ENCODE data around the gene ANXA11. TPM values are rescaled to one million over a fixed set of nuclear protein-coding genes. Genes with fewer than 3 reads are reported as not detected.

The ANXA11 gene
- total and polyA plus RNA-seq, 2 experiments from 2014 or later: 42.3 to 70.0 TPM

GRCh38 chr10:80159166-80159873, 46.0 kb downstream of the ANXA11 start:
- peaks cover 9% of the 10 kb centered on the region; the same call in 1 of the 2 replicates for H3K4me1 ChIP-seq (ENCODE audit: insufficient read depth)
- H2AFZ ChIP-seq: no peak overlapping the region

More at GRCh38 chr10:80159166-80159873, 46.0 kb downstream of the ANXA11 start:
- peaks cover 37% of the 10 kb centered on the region for H3K36me3 Mint-ChIP-seq (ENCODE audit: low read depth)
- H3K79me2 ChIP-seq (replicated peaks; ENCODE audit: insufficient read depth): no peaks in the 10 kb centered on the region
- H3K27ac Mint-ChIP-seq: no peak overlapping the region
- H3K4me3 ChIP-seq: no peak overlapping the region
- DNase-seq (ENCODE audit: low spot score) (no peak), ATAC-seq (no peak)
- H3K27me3 ChIP-seq (ENCODE audit: insufficient read depth): no peaks in the 10 kb centered on the region
- no peak overlapping the region for H3K4me2 ChIP-seq
- no peaks in the 10 kb centered on the region; the same call in 1 of the 2 replicates for H4K20me1 ChIP-seq (replicated peaks; ENCODE audit: insufficient read depth)
- no peak for TF ChIP-seq ZNF114 (CRISPR knock-in tag; IDR thresholded peaks at IDR 0.05)
- TF ChIP-seq JUNB (IDR thresholded peaks at IDR 0.05; ENCODE audit: unreplicated experiment): no peak
- TF ChIP-seq EZH2 (IDR thresholded peaks at IDR 0.05; ENCODE audit: low read depth, unreplicated experiment): no peak
- TF ChIP-seq NANOG (IDR thresholded peaks at IDR 0.05; ENCODE audit: borderline replicate concordance): no peak
- TF ChIP-seq, protein P1, sequence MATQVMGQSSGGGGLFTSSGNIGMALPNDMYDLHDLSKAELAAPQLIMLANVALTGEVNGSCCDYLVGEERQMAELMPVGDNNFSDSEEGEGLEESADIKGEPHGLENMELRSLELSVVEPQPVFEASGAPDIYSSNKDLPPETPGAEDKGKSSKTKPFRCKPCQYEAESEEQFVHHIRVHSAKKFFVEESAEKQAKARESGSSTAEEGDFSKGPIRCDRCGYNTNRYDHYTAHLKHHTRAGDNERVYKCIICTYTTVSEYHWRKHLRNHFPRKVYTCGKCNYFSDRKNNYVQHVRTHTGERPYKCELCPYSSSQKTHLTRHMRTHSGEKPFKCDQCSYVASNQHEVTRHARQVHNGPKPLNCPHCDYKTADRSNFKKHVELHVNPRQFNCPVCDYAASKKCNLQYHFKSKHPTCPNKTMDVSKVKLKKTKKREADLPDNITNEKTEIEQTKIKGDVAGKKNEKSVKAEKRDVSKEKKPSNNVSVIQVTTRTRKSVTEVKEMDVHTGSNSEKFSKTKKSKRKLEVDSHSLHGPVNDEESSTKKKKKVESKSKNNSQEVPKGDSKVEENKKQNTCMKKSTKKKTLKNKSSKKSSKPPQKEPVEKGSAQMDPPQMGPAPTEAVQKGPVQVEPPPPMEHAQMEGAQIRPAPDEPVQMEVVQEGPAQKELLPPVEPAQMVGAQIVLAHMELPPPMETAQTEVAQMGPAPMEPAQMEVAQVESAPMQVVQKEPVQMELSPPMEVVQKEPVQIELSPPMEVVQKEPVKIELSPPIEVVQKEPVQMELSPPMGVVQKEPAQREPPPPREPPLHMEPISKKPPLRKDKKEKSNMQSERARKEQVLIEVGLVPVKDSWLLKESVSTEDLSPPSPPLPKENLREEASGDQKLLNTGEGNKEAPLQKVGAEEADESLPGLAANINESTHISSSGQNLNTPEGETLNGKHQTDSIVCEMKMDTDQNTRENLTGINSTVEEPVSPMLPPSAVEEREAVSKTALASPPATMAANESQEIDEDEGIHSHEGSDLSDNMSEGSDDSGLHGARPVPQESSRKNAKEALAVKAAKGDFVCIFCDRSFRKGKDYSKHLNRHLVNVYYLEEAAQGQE (IDR thresholded peaks at IDR 0.05; ENCODE audit: unreplicated experiment): no peak
- no peak for TF ChIP-seq ETS1 (IDR thresholded peaks at IDR 0.05)
- TF ChIP-seq EZH2phosphoT487 (IDR thresholded peaks at IDR 0.05; ENCODE audit: unreplicated experiment): no peak
- no peak for TF ChIP-seq POLR2AphosphoS5 (IDR thresholded peaks at IDR 0.05; ENCODE audit: low read depth)
- TF ChIP-seq ZNF462 (CRISPR knock-in tag; IDR thresholded peaks at IDR 0.05): no peak
- no peak for TF ChIP-seq CTCF (conservative IDR thresholded peaks at IDR 0.05; ENCODE audit: low read depth in 2 of 2)
- no peak for TF ChIP-seq CREB1 (CRISPR knock-in tag; IDR thresholded peaks at IDR 0.05; ENCODE audit: low read depth)
- no peak for TF ChIP-seq ZNF331 (CRISPR knock-in tag; IDR thresholded peaks at IDR 0.05; ENCODE audit: low read depth)
- TF ChIP-seq STAT1 (IDR thresholded peaks at IDR 0.05; ENCODE audit: unreplicated experiment): no peak
- H3K9me3 Mint-ChIP-seq: no peaks in the 10 kb centered on the region
- H3F3A ChIP-seq (replicated peaks; ENCODE audit: low read depth): no peaks in the 10 kb centered on the region
- no peak overlapping the region for H3K4me3 Mint-ChIP-seq
- no peaks in the 10 kb centered on the region for H3K36me3 ChIP-seq (ENCODE audit: insufficient read depth)
- H3K4me1 Mint-ChIP-seq: peaks cover 16% of the 10 kb centered on the region
- peaks cover 9% of the 10 kb centered on the region for H3K27me3 Mint-ChIP-seq (ENCODE audit: insufficient read depth, low read depth, poor library complexity)
- no peaks in the 10 kb centered on the region for H3K9me2 ChIP-seq (ENCODE audit: insufficient read depth)
- no peak overlapping the region for H3K27ac ChIP-seq (ENCODE audit: low read depth)

All from GM23338 (cell line).